Gastroesophageal sphincter (tissue), 3 donors: ENCODE data around the gene CPXM2.

Source experiments
- CTCF ChIP-seq, 4 experiments: fragments of 200-600 bp in 2 of 4; fragments of 450-650 bp in 2 of 4; sonication (generic) in 1 of 4; IDR thresholded peaks; one replicate each; pipeline ENCODE4 v1.5.1; 2017 to 2019; ENCODE audit warnings: antibody characterized with exemption in 4 of 4, mild to moderate bottlenecking in 2 of 4, moderate library complexity in 2 of 4
- POLR2AphosphoS5 ChIP-seq: sonication (generic); formaldehyde crosslinking; IDR thresholded peaks from one replicate; pipeline ENCODE4 v1.6.1; 2017; ENCODE audit warnings: antibody characterized with exemption

- TF ChIP-seq POLR2AphosphoS5 (no peak), CTCF (IDR thresholded peaks at IDR 0.05) (no peak)
Measured at GRCh38 chr10:123717336-123717735, 174.3 kb downstream of the CPXM2 start.
